Measurements from ENCODE around the gene USP11. TPM values are rescaled to one million over a fixed set of nuclear protein-coding genes. Genes with fewer than 3 reads are reported as not detected.

The USP11 gene
- total RNA-seq, 1 experiment from 2014 or later = 62.0 TPM

DNA sequence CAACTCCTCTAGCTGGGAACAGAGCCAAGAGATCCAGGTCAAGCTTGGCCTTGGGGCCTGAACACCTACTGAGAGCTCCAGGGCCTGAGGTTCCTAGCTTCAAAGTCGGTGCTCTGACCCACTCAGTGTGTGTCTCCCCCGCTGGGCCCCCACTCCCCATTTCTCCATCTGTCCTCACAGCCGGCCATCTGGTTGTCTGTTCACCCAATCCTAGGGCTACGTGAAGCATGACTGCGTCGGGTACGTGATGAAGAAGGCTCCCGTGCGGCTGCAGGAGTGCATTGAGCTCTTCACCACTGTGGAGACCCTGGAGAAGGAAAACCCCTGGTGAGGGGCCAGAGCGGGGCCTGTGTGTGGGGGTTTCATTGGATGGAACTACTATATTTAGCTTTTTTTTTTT, 12.3 kb downstream of the USP11 start:
- H3K9me3 ChIP-seq (ENCODE audit: control insufficient read depth in 1 of 2, insufficient read depth in 1 of 2, low read depth in 1 of 2, low read length in 2 of 2) = no peaks in the 10 kb centered on the region
- no TSS peak for BruUV-seq (replicated peaks)
- DNase-seq (ENCODE audit: low read depth, low spot score) (no peak), ATAC-seq (no peak)
- no peak overlapping the region for H3K9ac ChIP-seq (ENCODE audit: low read length)
- RAD21 ChIA-PET (ENCODE audit: low non-redundant PET in 1 of 2, low total read pairs in 2 of 2, uncharacterized antibody in 2 of 2, unreplicated experiment in 2 of 2) = no interaction called here
- intact Hi-C loops (cut with micrococcal nuclease) = no loop called here
- H3K79me2 ChIP-seq (ENCODE audit: insufficient read depth, low read length) = no peaks in the 10 kb centered on the region
- no peaks in the 10 kb centered on the region for H3K4me1 ChIP-seq (ENCODE audit: control insufficient read depth in 1 of 2, insufficient read depth in 2 of 2, low read length in 2 of 2)
- H3K36me3 ChIP-seq (ENCODE audit: control insufficient read depth in 1 of 2, insufficient read depth in 2 of 2, low read length in 2 of 2) = no peaks in the 10 kb centered on the region; a peak in 1 of 4 replicates
- no peak overlapping the region for H3K4me2 ChIP-seq (ENCODE audit: low read length)
- no peaks in the 10 kb centered on the region for H4K20me1 ChIP-seq (ENCODE audit: insufficient read depth)
- no peaks in the 10 kb centered on the region for H3K9me2 ChIP-seq (ENCODE audit: insufficient read depth)
- TF ChIP-seq ZFX (IDR thresholded peaks at IDR 0.05) (no peak), ZNF274 (IDR thresholded peaks at IDR 0.05; ENCODE audit: low read depth, low read length) (no peak), YY1 (IDR thresholded peaks at IDR 0.05; ENCODE audit: extremely low read depth, insufficient replicate concordance, low read depth, low read length) (no peak), TCF7L2 (IDR thresholded peaks at IDR 0.05; ENCODE audit: borderline replicate concordance, extremely low read depth, insufficient read depth, insufficient read length) (no peak), RAD21 (IDR thresholded peaks at IDR 0.05; ENCODE audit: low read depth) (no peak), CBX3 (IDR thresholded peaks at IDR 0.05; ENCODE audit: low read depth) (no peak), CEBPB (IDR thresholded peaks at IDR 0.05; ENCODE audit: low read depth) (no peak), EZH2phosphoT487 (IDR thresholded peaks at IDR 0.05; ENCODE audit: borderline replicate concordance) (no peak), REST (IDR thresholded peaks at IDR 0.05; ENCODE audit: low read depth) (no peak), ZBTB33 (IDR thresholded peaks at IDR 0.05; ENCODE audit: extremely low read depth, insufficient replicate concordance, low read length) (no peak), MAX (IDR thresholded peaks at IDR 0.05) (no peak), JUND (IDR thresholded peaks at IDR 0.05) (no peak), CTCF (IDR thresholded peaks at IDR 0.05 in 2 of 3, conservative IDR thresholded peaks at IDR 0.05 in 1 of 3; ENCODE audit: borderline replicate concordance in 1 of 3, insufficient read depth in 1 of 3, low read depth in 2 of 3, low read length in 2 of 3) (no peak), SP1 (IDR thresholded peaks at IDR 0.05; ENCODE audit: low read depth) (no peak), EGR1 (IDR thresholded peaks at IDR 0.05; ENCODE audit: low read depth) (no peak), EZH2 (IDR thresholded peaks at IDR 0.05) (no peak), POLR2AphosphoS5 (IDR thresholded peaks at IDR 0.05; ENCODE audit: low read depth, low read length) (no peak)
- POLR2A ChIA-PET = interaction anchor here (0.6 kb wide), 1 partner anchor 27 kb away, joined by 4 read pairs; no protein-coding TSS in a partner anchor
- no peak overlapping the region for H3K27ac ChIP-seq (ENCODE audit: low read depth, low read length)
- CTCF ChIA-PET = no interaction called here
- H3K27me3 ChIP-seq (ENCODE audit: insufficient read depth, low read length) = no peaks in the 10 kb centered on the region
- no peak overlapping the region for H2AFZ ChIP-seq (ENCODE audit: low read depth, low read length, poor library complexity, severe bottlenecking)
- H3K4me3 ChIP-seq (replicated peaks in 1 of 2; ENCODE audit: low read depth in 1 of 2, low read length in 2 of 2) = no peak overlapping the region
